HepG2 (cell line): ENCODE measurements around the gene ARID3C. TPM values are rescaled to one million over a fixed set of nuclear protein-coding genes. Genes with fewer than 3 reads are reported as not detected.

Source experiments
- BCL6 ChIP-seq: IDR thresholded peaks from 2 replicates; pipeline ENCODE4 v1.6.1; 2016; ENCODE audit warnings: missing genetic modification reagents, missing compliant biosample characterization
- DBP ChIP-seq: sonication (generic); formaldehyde crosslinking; IDR thresholded peaks from 2 replicates; pipeline ENCODE4 v1.4.0; 2020; ENCODE audit warnings: missing genetic modification reagents; ENCODE audit errors: not compliant biosample characterization
- GLI4 ChIP-seq: sonication (generic); formaldehyde crosslinking; IDR thresholded peaks from 2 replicates; pipeline ENCODE4 v1.5.1; 2020; ENCODE audit warnings: missing genetic modification reagents, mild to moderate bottlenecking, moderate library complexity, borderline replicate concordance
- JUND ChIP-seq: sonication (generic); formaldehyde crosslinking; IDR thresholded peaks from 2 replicates; pipeline ENCODE4 v1.8.0; 2022; ENCODE audit warnings: mild to moderate bottlenecking, missing genetic modification reagents
- KDM3A ChIP-seq: IDR thresholded peaks from 2 replicates; pipeline ENCODE4 v1.6.1; 2018; ENCODE audit warnings: low read depth, missing compliant biosample characterization
- KMT2B ChIP-seq: IDR thresholded peaks from 2 replicates; pipeline ENCODE4 v1.6.1; 2016; ENCODE audit warnings: missing genetic modification reagents, missing compliant biosample characterization
- MAFF ChIP-seq: IDR thresholded peaks from 2 replicates; pipeline ENCODE4 v1.6.1; 2011; ENCODE audit warnings: low read depth, low read length, improper control_type of control experiment
- MED13 ChIP-seq: sonication (generic); formaldehyde crosslinking; IDR thresholded peaks from 2 replicates; pipeline ENCODE4 v1.5.0; 2020; ENCODE audit warnings: missing genetic modification reagents
- MIXL1 ChIP-seq: IDR thresholded peaks from 2 replicates; pipeline ENCODE4 v1.6.1; 2016
- ONECUT2 ChIP-seq: sonication (generic); formaldehyde crosslinking; IDR thresholded peaks from 2 replicates; pipeline ENCODE4 v1.4.0; 2020; ENCODE audit warnings: missing genetic modification reagents
- SALL1 ChIP-seq: sonication (generic); formaldehyde crosslinking; IDR thresholded peaks from 2 replicates; pipeline ENCODE4 v1.8.0; 2022; ENCODE audit warnings: mild to moderate bottlenecking, missing genetic modification reagents
- SOX5 ChIP-seq: IDR thresholded peaks from 2 replicates; pipeline ENCODE4 v1.6.1; 2016; ENCODE audit warnings: borderline replicate concordance
- SRSF9 ChIP-seq: fragments of 200-400 bp; formaldehyde crosslinking; IDR thresholded peaks from 2 replicates; pipeline ENCODE4 v1.6.1; 2018; ENCODE audit warnings: borderline replicate concordance, mild to moderate bottlenecking, low read depth, low read length; ENCODE audit not compliant: insufficient read depth, poor library complexity, severe bottlenecking
- WIZ ChIP-seq: sonication (generic); formaldehyde crosslinking; IDR thresholded peaks from 2 replicates; pipeline ENCODE4 v1.5.1; 2020; ENCODE audit warnings: mild to moderate bottlenecking, missing genetic modification reagents
- ZFP41 ChIP-seq: sonication (generic); formaldehyde crosslinking; IDR thresholded peaks from 2 replicates; pipeline ENCODE4 v1.4.0; 2020; ENCODE audit warnings: mild to moderate bottlenecking, missing genetic modification reagents, borderline replicate concordance
- ZNF10 ChIP-seq: sonication (generic); formaldehyde crosslinking; IDR thresholded peaks from 2 replicates; pipeline ENCODE4 v1.4.0; 2020; ENCODE audit warnings: mild to moderate bottlenecking, low read depth, missing genetic modification reagents, borderline replicate concordance
- ZNF12 ChIP-seq: sonication (generic); formaldehyde crosslinking; IDR thresholded peaks from 2 replicates; pipeline ENCODE4 v1.5.0; 2020; ENCODE audit warnings: missing genetic modification reagents
- ZNF558 ChIP-seq: sonication (generic); formaldehyde crosslinking; IDR thresholded peaks from 2 replicates; pipeline ENCODE4 v1.9.0; 2022; ENCODE audit warnings: mild to moderate bottlenecking, missing genetic modification reagents, borderline replicate concordance
- polyA plus RNA-seq, 8 experiments: library from polyadenylated mRNA; depleted of rRNA in 3 of 8; stranded (reverse) in 7 of 8; unstranded in 1 of 8; fragments of >200 nt; fragmentation: Illumina TruSeq in 4 of 8; extraction: Trizol in 4 of 8; gene quantifications; 2 replicates each; pipeline versions ENCODE4 v1.2.1 to v1.2.3, GENCODE V29; 2011 to 2016; ENCODE audit warnings: low read depth in 4 of 8, missing spikeins in 1 of 8, mixed read lengths in 1 of 8; ENCODE audit not compliant: insufficient read depth in 1 of 8
- total RNA-seq, 5 experiments: library from RNA; depleted of rRNA; stranded (reverse); fragments of >200 nt; fragmentation: Illumina TruSeq; extraction: Trizol; gene quantifications; 2 replicates each; pipeline ENCODE4 v1.2.3, GENCODE V29; 2016; ENCODE audit warnings: low read depth in 1 of 5
- TF ChIP-seq, protein P1 (sequence below): IDR thresholded peaks from 2 replicates; pipeline ENCODE4 v1.6.1; 2016; ENCODE audit warnings: low read depth
- TF ChIP-seq, protein P2 (sequence below): sonication (generic); formaldehyde crosslinking; IDR thresholded peaks from 2 replicates; pipeline ENCODE4 v1.8.0; 2022; ENCODE audit warnings: mild to moderate bottlenecking, missing genetic modification reagents; ENCODE audit not compliant: insufficient replicate concordance
- TF ChIP-seq, protein P3 (sequence below): IDR thresholded peaks from 2 replicates; pipeline ENCODE4 v1.6.1; 2018; ENCODE audit warnings: missing genetic modification reagents
- TF ChIP-seq, protein P4 (sequence below): sonication (generic); formaldehyde crosslinking; conservative IDR thresholded peaks from 2 replicates; pipeline ENCODE4 v1.4.0; 2020; ENCODE audit warnings: mild to moderate bottlenecking, missing genetic modification reagents, moderate library complexity

The ARID3C gene
- total and polyA plus RNA-seq, 2 of the 13 experiments (the other 11 are each of a cell fraction or from before 2014, with no cell fraction given), result not detected

DNA sequence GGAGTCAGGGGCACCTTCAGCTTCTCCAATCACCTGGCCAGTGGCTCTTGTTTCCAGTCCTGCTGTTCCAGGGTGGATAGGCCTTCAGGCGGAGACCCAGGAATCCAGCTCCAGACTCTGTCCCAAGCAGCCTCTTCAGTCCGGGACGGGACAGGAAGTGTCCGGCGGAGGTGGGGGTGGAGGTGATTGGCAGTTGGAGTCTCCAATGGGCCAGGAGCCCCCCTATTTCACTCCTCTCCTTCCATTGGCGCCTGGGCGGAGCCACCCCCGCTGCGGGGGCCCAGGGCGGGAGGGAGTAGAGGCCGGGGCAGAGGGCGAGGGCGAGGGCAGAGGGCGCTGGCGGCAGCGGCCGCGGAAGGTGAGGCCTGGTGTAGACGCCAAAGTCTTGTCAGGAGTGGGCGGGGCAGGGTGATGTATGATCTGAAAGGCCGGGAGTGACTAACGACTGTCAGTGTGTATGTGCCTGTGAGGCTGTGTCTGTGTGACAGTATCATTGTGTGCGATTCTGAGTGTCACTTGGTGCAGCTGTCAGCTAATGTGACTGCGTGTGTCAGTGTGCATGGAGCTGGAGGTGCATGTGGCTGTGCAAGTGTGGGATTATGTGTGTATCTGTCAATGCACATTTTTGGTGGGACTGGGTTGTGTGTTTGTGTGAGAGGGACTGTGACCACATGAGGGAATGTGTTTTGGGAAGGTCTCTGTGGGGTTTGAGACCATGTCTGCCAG lies 23.2 kb upstream of the ARID3C start, which contains the start of gene IL11RA (continued):
- TF ChIP-seq JUND, result no peak
- TF ChIP-seq GLI4 (CRISPR knock-in tag), result no peak
- TF ChIP-seq SOX5, result peak; percentile 22; the same call in 1 of the 2 replicates
- TF ChIP-seq SRSF9, result no peak
- no peak for TF ChIP-seq ONECUT2
- TF ChIP-seq, protein P1, sequence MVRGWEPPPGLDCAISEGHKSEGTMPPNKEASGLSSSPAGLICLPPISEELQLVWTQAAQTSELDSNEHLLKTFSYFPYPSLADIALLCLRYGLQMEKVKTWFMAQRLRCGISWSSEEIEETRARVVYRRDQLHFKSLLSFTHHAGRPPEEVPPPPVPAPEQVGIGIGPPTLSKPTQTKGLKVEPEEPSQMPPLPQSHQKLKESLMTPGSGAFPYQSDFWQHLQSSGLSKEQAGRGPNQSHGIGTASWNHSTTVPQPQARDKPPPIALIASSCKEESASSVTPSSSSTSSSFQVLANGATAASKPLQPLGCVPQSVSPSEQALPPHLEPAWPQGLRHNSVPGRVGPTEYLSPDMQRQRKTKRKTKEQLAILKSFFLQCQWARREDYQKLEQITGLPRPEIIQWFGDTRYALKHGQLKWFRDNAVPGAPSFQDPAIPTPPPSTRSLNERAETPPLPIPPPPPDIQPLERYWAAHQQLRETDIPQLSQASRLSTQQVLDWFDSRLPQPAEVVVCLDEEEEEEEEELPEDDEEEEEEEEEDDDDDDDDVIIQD (CRISPR knock-in tag), result peak; percentile 67
- TF ChIP-seq, protein P2, sequence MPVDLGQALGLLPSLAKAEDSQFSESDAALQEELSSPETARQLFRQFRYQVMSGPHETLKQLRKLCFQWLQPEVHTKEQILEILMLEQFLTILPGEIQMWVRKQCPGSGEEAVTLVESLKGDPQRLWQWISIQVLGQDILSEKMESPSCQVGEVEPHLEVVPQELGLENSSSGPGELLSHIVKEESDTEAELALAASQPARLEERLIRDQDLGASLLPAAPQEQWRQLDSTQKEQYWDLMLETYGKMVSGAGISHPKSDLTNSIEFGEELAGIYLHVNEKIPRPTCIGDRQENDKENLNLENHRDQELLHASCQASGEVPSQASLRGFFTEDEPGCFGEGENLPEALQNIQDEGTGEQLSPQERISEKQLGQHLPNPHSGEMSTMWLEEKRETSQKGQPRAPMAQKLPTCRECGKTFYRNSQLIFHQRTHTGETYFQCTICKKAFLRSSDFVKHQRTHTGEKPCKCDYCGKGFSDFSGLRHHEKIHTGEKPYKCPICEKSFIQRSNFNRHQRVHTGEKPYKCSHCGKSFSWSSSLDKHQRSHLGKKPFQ (CRISPR knock-in tag), result no peak
- TF ChIP-seq, protein P3, sequence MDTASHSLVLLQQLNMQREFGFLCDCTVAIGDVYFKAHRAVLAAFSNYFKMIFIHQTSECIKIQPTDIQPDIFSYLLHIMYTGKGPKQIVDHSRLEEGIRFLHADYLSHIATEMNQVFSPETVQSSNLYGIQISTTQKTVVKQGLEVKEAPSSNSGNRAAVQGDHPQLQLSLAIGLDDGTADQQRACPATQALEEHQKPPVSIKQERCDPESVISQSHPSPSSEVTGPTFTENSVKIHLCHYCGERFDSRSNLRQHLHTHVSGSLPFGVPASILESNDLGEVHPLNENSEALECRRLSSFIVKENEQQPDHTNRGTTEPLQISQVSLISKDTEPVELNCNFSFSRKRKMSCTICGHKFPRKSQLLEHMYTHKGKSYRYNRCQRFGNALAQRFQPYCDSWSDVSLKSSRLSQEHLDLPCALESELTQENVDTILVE (CRISPR knock-in tag), result peak; percentile 36; the same call in 1 of the 2 replicates
- TF ChIP-seq, protein P4, sequence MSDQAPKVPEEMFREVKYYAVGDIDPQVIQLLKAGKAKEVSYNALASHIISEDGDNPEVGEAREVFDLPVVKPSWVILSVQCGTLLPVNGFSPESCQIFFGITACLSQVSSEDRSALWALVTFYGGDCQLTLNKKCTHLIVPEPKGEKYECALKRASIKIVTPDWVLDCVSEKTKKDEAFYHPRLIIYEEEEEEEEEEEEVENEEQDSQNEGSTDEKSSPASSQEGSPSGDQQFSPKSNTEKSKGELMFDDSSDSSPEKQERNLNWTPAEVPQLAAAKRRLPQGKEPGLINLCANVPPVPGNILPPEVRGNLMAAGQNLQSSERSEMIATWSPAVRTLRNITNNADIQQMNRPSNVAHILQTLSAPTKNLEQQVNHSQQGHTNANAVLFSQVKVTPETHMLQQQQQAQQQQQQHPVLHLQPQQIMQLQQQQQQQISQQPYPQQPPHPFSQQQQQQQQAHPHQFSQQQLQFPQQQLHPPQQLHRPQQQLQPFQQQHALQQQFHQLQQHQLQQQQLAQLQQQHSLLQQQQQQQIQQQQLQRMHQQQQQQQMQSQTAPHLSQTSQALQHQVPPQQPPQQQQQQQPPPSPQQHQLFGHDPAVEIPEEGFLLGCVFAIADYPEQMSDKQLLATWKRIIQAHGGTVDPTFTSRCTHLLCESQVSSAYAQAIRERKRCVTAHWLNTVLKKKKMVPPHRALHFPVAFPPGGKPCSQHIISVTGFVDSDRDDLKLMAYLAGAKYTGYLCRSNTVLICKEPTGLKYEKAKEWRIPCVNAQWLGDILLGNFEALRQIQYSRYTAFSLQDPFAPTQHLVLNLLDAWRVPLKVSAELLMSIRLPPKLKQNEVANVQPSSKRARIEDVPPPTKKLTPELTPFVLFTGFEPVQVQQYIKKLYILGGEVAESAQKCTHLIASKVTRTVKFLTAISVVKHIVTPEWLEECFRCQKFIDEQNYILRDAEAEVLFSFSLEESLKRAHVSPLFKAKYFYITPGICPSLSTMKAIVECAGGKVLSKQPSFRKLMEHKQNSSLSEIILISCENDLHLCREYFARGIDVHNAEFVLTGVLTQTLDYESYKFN (CRISPR knock-in tag), result peak; percentile 88
- TF ChIP-seq ZNF12, result no peak
- TF ChIP-seq DBP (CRISPR knock-in tag), result no peak
- peak; percentile 86 for TF ChIP-seq SALL1
- no peak for TF ChIP-seq MIXL1 (CRISPR knock-in tag)
- TF ChIP-seq MAFF, result no peak
- TF ChIP-seq KDM3A (CRISPR knock-in tag), result no peak
- TF ChIP-seq KMT2B (CRISPR knock-in tag), result no peak
- 0 out of 2 replicates have a peak, but pooled peaks have one; percentile 6 for TF ChIP-seq ZNF558
- no peak for TF ChIP-seq ZFP41 (CRISPR knock-in tag)
- TF ChIP-seq BCL6, result peak; percentile 31; the same call in 1 of the 2 replicates
- no peak for TF ChIP-seq ZNF10
- no peak for TF ChIP-seq WIZ (CRISPR knock-in tag)
- 0 out of 2 replicates have a peak, but pooled peaks have one; percentile 36 for TF ChIP-seq MED13
